ENCODE results near the gene GPR132. TPM values are rescaled to one million over a fixed set of nuclear protein-coding genes. Genes with fewer than 3 reads are reported as not detected.

The GPR132 gene
- total and polyA plus RNA-seq, 12 donors = 0.19 to 4.1 (median 0.82) TPM

DNA sequence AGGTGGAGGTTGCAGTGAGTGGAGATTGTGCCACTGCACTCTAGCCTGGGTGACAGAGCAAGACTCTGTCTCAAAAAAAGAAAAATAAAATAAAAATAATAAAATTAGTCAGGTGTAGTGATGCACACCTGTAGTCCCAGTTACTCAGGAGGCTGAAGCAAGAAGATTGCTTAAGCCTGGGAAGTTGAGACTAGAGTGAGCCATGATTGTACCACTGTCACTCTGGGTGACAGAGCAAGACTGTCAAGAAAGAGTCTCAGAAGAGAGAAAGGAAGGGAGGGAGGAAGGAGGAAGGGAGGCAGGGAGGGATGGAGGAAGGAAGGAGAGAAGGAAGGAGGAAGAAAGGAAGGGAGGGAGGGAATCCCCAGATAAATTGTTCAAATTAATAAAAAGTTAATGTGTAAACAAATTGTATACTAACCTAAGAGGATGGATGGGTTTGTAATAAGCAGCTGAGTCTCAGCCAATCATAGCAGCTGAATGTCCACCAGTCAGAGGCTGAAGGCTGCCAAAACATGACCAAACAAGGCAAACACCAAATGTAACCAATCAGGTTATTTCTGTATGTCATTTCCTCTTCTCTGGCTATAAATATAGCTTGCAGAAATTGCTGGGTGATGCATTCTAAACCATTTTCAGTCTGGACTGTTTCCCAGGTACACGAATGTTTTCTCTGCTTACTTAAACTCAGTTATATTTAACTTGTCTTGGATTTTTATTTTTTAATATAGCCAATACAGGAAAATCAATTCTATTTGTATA, 38.2 kb downstream of the GPR132 start:
- peaks cover 0 to 3% (median 0%) of the 10 kb centered on the region in 7 donors for H3K27me3 ChIP-seq
- intact Hi-C loops (cut with DNase I) = no loop called here
- DNase-seq (no peak), ATAC-seq (no peak)
- WGBS, 2 donors = 13 to 21% methylated on average over 1 of the region's 1 CpG
- H3K4me3 ChIP-seq = no peak overlapping the region
- no peak for TF ChIP-seq CTCF (IDR thresholded peaks at IDR 0.05)
- H3K36me3 ChIP-seq = no peaks in the 10 kb centered on the region
- H3K27ac ChIP-seq = peak overlapping the region in 1 of 10 donors; percentile 77
- H3K4me1 ChIP-seq = peaks cover under 1 to 57% (median 4%) of the 10 kb centered on the region in 9 donors
- no peaks in the 10 kb centered on the region for H3K9me3 ChIP-seq

DNA sequence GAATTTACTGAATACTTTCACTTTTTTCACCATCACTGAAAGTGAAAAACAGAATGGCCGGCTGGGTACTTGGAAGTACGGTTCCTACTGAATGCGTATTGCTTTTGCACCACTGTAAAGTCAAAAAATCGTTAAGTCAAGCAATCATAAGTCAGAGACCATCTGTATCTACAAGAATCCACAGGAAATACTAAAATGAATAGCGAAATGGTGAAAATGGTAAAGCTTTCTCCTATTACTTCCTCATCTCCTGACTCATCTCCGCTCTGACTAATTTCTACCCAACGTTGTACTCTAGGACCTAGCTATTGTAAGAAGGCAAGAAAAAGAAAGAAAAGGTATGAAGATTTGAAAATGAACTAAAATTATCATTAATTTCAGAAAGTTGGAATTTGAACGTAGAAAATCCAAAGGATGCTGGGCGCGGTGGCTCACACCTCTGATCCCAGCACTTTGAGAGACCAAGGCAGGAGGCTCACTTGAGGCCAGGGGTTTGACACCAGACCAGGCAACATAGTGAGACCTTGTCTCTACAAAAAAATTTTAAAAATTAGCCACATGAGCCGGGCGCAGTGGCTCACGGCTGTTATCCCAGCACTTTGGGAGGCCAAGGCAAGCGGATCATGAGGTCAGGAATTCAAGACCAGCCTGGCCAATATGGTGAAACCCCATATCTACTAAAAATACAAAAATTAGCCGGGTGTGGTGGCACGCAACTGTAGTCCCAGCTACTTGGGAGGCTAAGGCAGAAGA, 39.0 kb downstream of the GPR132 start:
- H3K27ac ChIP-seq = peak overlapping the region in 1 of 10 donors; percentile 77
- H3K4me3 ChIP-seq = no peak overlapping the region
- no peak for ATAC-seq
- no peaks in the 10 kb centered on the region for H3K9me3 ChIP-seq
- WGBS, 2 donors = 91 to 94% methylated on average over 16 of the region's 16 CpGs
- intact Hi-C loops (cut with DNase I) = no loop called here
- no peak for DNase-seq
- no peaks in the 10 kb centered on the region for H3K36me3 ChIP-seq
- peaks cover 0 to 3% (median 0%) of the 10 kb centered on the region in 7 donors for H3K27me3 ChIP-seq
- no peak for TF ChIP-seq CTCF (IDR thresholded peaks at IDR 0.05)
- peaks cover 3 to 64% (median 10%) of the 10 kb centered on the region in 9 donors for H3K4me1 ChIP-seq

- DNase-seq = no peak
- Histone ChIP-seq H3K27ac (peak overlapping the region in 2 of 10 donors; percentile 53 to 77), H3K4me1 (peaks cover 3 to 64% (median 11%) of the 10 kb centered on the region in 9 donors), H3K27me3 (peaks cover 0 to 3% (median 0%) of the 10 kb centered on the region in 7 donors), H3K4me3 (no peak overlapping the region), H3K36me3 (no peaks in the 10 kb centered on the region), H3K9me3 (no peaks in the 10 kb centered on the region)
- WGBS, 2 donors = 97% methylated on average over 6 of the region's 6 CpGs
- no peak for ATAC-seq
- intact Hi-C loops (cut with DNase I) = no loop called here
- TF ChIP-seq CTCF (IDR thresholded peaks at IDR 0.05) = no peak
Measured at GRCh38 chr14:105025429-105025828, 39.8 kb downstream of the GPR132 start.

DNA sequence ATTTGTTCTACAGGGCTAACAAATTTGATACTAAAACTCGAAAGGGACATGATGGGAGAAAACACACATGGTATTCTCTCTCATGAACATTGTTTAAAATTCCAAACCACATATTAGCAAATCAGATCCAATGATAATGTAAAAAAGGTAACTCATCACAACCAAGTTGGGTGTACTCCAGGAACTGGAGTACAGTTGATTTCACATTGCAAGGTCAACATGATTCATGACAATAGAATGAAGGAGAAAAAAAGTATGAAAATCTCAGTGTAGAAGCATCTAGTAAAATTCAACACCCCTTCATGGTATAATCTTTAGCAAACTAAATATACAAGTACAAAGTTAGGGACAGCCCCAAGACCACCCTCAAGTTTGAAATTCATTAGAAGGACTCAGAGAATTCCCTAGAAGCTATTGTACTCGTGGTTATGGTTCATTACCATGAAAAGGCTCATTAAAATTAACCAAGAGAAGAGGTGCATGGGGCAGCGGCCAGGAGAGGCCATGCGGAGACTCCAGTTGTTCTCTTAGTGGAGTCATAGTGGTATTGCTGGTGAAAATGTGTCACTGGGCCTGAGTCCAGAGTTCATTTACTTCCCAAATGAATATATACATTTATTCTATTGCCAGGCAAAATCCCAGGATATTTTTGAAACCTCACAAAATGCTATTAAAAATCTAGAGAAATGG, 41.3 kb downstream of the GPR132 start:
- intact Hi-C loops (cut with DNase I) = loop anchor here in 3 of 10 donors (5.0 kb wide), 3 partner anchors 37 to 47 kb away; partner anchors contain the start of genes AHNAK2 (in 1 of the 3) and CLBA1 (in 1 of the 3)
- no peak for DNase-seq
- Histone ChIP-seq H3K4me1 (peaks cover 5 to 78% (median 25%) of the 10 kb centered on the region in 9 donors), H3K27ac (peak overlapping the region in 1 of 10 donors; percentile 77), H3K36me3 (no peaks in the 10 kb centered on the region), H3K9me3 (no peaks in the 10 kb centered on the region), H3K27me3 (no peaks in the 10 kb centered on the region), H3K4me3 (no peak overlapping the region)
- 72 to 76% methylated on average over 4 of the region's 4 CpGs for WGBS, 2 donors
- no peak for ATAC-seq
- TF ChIP-seq CTCF (IDR thresholded peaks at IDR 0.05) = no peak

Measured in heart right ventricle (tissue), 16 donors.